Skeletal muscle cell (primary cell): Measurements from ENCODE around the gene ATG10.
"Not testable (repeated sequence)": the region's sequence is repeated elsewhere in the genome, so short reads cannot be mapped to it uniquely, and the experiment has no call there.

Experiments used
- DNase-seq: peaks from one replicate; pipeline ENCODE4 v3.0.0-alpha.2; 2010; ENCODE audit warnings: low read depth
- H3K4me3 ChIP-seq: 2 replicates; pipeline ENCODE4 v1.5.1; 2011; ENCODE audit warnings: low read depth, mild to moderate bottlenecking, control low read depth, low read length, moderate library complexity

The ATG10 gene

DNA sequence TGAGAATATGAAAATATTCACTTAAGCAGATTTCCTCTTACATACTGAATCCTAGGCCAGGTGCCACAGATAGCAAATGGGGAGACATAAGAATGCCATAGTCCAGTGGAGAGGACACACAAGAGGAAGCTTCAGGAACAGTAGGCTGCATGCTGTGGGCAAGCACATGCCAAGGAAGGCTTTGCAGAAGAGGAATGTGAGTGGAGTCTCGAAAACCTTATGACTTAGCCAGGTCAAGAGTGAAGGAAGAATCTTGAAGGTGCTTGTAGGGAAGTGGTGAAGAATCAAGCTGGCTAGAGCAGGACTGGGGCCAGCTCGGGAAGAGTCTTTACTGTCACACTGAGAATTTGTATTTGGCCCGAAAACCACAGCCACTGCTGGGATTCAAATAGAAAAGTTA lies 285.9 kb downstream of the ATG10 start:
- H3K4me3 ChIP-seq = no peak overlapping the region
- no peak for DNase-seq

DNA sequence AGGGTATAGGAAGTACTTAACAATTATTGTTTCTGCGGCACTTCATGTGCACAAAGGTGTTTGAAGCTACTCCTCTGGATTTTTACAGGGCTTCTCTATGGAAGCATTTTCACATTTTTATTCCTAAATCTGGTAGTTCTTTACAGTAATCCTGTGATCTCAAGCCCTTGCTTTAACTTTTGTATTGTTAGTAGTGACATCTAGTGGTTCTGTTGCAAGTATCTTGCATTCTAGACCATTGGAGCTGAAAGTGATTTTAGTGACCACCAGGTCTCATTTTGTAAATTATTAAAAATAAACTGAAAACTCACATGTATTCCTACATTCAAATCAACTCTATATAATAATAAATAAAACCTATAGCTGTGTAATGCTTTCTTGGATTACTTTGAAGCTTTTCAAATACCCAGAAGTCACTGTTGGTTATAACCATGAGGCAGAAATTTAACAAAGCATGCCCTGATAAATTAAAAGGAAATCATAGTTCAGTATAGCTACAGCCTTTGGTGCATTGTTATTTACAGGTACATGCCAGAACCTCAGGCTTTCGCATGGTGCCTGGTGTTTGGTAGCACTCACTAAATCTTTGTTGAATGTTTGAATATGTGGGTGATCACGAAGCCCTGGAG lies 287.5 kb downstream of the ATG10 start:
- no peak for DNase-seq

DNA sequence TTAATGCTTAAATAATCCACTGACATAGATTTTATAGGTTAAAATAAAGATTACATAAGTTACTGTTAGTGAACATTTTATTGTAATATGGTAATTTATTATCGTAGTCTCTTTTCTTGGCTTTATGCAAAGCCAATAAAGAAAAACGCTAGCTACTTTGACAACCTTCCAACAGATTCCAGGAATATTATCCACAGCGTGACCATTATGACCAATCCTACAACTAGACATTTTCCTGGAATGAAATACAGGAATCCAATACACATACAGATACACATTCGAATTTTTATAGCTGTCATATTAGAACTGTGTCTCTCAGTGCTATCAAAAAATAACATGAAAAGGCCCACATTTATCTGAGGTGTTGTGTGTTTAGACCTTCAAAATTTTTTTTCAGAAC lies 293.2 kb downstream of the ATG10 start:
- DNase-seq = no peak
- H3K4me3 ChIP-seq = no peak overlapping the region

More for the DNA sequence above, 287.5 kb downstream of the ATG10 start:
- H3K4me3 ChIP-seq = no peak overlapping the region

DNA sequence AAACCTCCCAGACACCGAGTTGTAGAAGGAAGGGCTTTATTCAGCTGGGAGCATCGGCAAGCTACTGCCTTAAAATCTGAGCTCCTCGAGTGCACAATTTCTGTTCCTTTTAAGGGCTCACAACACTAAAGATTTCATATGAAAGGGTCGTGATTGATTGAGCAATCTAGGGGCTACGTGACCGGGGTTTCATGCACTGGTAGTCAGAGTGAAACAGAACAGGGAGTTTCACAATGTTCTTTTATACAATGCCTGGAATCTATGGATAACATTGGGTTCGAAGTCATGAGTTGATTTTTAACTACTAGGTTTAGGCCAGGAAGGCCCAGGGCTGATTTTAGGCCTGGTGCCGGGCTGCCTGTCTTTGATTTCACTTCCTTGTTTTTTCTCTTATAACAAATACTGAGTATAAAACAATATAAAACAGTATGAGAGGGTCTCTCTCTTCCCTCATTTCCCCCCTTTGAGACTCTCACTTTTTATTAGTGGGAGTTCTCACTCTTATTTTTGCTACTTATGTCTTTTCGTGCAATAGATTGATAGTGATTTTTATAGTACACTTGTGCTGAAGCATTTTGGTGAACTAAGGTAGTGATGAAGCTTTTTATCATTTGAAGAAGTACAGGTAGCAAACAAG lies 295.6 kb downstream of the ATG10 start:
- not testable (repeated sequence) for H3K4me3 ChIP-seq, DNase-seq

DNA sequence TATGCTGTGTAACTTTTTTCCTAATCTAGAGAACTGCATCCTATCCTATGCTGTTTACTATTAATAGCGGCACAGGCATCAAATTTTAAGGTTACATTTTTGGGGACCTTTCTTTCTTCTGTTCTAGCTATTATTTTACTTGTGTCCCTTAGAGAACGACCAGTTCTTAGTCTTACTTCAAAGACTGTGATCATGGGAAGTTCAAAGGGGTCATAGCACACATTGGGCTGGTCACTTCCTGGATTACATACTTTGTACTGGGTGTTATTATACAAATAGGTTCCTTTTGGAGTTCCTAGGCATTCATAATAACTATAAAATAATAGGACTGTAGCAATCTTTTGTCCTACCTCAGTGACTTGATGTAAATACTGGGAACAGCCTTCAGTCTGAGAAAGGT lies 297.5 kb downstream of the ATG10 start:
- not testable (repeated sequence) for DNase-seq, H3K4me3 ChIP-seq

DNA sequence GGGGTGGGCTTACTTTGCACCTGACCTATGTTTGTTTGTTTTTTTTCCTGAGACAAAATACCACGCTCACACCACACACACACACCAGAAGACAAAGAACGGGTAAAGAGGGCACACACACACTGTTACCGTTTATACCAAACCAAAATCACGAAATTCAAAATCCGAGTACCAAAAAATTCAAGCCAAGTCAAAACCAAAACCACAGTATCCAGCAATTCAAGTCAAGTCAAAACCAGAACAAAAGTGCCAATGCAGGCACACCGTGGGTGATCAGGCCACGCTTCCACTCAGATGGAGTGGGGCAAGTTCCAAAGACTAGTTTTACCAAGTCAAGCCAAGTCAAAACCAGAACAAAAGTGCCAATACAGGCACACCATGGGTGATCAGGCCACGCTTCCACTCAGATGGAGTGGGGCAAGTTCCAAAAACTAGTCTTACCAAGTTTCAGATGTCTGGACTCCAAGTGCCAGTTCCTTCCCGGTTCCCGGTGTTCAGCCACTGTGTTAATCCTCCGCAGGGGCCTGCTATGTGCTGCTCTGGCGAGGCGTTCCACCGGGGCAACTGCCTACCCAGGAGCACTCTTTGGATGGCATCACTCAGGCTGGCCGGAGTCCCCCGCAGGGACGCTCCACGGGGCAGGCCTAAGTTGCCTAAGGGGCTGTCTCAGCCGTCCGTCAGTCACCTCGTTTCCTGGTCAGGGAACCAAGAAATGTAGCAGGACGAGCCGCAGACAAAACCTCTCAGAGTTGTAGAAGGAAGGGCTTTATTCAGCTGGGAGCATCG lies 300.9 kb downstream of the ATG10 start:
- DNase-seq, H3K4me3 ChIP-seq: not testable (repeated sequence)

DNA sequence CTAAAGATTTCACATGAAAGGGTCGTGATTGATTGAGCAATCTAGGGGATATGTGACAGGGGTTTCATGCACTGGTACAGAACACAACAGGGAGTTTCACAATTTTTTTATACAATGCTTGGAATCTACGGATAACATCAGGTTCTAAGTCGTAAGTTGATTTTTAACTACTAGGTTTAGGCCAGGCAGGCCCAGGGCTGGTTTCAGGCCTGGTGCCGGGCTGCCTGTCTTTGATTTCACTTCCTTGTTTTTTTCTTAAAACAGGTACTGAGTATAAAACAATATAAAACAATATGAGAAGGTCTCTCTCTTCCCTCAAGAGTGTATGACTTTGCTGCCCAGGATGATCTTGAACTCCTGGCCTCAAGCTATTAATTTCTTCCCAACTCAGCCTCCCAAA lies 301.6 kb downstream of the ATG10 start:
- not testable (repeated sequence) for DNase-seq, H3K4me3 ChIP-seq

DNA sequence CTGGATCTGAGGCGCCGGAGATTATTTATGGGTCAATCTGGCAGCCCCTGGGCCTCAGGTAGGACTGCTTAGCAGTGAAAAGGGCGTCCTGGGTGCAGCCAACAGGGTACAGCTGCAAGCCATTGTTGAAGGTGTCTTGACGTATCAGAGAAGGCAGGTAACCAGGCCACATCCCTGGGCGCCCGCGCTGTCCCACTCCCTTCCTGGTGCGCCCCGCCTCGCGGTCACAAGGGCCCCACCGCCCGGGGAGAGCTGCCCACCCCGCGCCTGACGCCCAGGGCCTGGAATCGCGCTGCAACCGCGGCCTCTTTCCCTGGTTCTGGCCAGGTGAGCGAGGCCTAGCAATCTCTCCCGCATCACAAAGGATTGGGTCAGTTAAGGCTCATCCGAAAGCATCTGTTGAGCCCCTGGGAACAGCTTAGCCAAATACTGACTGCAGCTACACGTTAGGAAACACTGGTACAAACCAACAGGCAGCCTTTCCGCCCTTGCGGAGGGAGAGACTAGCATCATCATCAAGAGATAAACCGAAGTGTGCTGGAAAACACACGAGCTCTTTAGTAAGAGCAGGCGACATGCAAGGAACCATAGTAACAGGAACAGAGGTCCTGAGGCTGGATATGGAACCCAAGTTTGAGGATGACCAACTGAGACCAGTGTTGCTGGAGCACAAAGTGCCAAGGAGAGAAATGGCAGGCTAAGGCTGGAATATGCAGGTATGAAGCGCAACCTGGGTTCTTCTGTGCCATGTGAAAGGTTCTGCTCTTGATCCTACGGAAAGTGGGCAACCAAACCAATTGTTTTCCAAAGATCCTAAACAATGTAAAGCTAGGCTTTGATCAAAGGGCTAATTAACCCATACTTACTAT lies 302.8 kb downstream of the ATG10 start:
- DNase-seq = no peak
- no peak overlapping the region for H3K4me3 ChIP-seq

DNA sequence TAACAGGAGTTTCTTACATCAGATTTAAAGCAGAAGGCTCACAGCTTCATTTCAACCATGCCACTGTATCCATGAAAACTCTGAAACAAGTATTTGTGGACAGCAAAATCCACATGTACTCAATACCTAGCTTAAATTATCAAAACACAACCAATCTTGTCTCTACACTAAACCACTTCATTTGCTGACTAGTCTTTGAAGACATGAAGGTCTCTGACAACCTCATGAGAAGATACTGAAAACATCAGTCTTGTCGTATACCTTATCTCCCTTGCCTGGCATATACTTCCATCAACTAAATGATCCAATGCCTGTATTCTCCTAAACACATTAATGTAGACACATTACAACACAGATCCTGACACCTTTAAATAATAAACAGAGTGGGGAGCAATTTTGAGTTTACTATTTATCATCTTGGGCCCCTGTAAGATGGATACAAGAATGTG lies 303.4 kb downstream of the ATG10 start:
- H3K4me3 ChIP-seq = no peak overlapping the region
- no peak for DNase-seq

DNA sequence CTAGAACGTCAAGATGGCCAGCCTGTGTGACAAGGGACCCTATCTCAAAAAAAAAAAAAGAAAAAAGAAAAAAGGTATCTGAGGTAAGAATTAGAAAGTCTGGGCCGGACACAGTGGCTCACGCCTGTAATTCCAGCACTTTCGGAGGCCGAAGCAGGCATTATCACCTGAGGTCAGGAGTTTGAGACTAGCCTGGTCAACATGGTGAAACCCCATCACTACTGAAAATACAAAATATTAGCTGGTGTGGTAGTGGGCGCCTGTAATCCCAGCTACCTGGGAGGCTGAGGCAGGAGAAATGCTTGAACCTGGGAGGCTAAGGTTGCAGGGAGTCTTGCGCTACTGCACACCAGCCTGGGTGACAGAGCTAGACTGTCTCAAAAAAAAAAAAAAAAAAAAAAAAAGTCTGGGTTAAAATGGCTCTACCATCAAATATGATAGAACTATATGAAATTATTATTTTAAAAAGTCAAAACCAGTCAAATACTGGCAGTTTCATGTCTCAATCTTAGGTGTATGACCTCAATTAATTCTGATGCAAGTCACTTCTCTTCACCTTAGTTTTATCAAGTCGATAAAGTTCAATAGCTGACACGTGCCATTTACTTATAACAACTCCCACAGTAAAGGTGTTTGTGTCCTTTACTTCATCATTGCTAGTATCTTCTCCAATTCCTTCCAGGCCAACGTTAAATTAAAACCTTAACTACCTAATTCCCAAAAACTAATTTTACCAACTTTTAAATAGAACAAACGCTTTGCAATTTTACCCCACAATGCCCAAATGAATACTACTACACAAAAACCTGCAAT lies 305.2 kb downstream of the ATG10 start:
- no peak for DNase-seq
- peak overlapping the region; percentile 97 for H3K4me3 ChIP-seq

DNA sequence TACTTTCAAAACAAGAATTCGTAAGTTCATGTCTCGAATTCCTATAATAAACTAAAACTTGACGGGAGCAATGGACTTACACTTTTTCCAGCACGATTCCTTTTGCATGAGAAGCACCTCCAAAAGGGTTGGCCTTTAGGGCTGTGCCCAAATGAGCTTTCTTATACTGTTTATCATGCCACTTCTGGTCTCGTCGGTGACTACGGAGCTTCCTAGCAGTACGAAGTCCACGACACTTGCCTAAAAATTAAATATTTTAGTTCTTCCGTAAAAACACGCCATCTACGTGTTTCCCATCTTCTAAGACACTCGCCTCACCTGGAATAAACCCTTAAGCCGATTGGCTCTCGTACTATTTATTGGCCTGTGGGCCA lies 305.8 kb downstream of the ATG10 start:
- peak overlapping the region; percentile 97 for H3K4me3 ChIP-seq
- no peak for DNase-seq

DNA sequence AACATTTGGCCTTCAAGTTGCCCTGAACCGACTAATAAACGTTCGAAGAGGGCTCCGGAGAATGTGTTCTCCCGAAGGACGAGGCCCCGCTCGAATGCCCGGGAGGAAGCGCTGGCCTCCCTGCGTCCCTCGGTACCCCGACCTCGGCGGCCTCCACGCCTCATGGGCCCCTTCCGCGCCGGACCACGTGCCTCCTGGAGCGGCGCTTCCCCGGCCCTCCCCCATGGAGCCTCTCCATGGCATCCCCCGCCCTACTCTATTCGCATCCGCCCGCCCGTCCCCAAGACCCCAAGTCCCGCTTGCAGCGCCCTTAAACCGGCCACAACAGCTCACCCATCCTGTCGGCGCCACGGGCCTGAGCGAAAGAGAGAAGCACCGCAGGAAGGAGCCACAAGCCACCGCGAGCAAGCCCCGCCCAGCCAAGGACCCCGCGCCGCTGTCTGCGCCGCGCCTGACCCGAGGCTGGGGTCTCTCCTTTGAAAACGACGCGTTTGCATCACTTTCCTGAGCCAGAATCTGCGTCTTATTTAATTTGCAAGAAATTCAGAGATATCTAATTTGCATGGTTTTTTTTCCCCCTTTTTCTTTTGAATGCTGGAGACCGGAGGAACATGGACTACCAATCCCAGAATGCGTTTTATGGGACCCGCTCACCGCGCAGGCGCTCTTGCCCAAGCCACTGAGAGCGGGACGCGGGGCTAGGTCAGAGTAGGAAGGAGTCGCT lies 306.3 kb downstream of the ATG10 start, which contains the start of gene RPS23:
Gene RPS23, minus strand, starts transcription at position 368 of the 724 bp plus-strand sequence. Its CDS starts 31 bp downstream, at position 337.
- peak; percentile 66 for DNase-seq
- H3K4me3 ChIP-seq = peak within 1 kb of the TSS; percentile 97

DNA sequence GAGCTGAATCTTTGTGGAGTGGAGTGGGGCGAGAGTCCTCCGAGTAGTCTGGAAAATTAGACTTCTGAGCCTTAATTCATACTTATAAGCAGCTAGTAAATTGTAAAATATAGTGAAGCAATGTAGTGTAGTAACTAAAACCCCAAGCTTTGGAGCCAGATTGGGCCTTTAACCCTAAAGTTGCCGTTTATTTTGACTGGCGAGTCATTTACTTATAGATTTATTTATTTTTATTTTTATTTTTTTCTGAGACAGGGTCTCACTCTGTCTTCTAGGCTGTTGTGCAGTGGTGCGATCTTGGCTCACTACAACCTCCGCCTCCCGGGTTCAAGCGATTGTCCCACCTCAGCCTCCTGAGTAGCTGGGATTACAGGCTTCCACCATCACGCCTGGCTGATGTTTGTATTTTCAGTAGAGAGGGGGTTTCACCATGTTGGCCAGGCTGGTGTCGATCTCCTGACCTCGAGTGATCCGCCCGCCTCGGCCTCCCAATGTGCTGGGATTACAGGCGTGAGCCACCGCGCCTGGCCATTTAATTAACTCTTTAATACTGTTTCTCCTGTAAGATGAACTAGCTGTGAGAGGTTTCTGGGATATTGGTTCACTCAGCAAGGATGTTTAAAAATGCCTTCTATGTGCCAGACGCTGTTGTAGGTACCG lies 307.0 kb downstream of the ATG10 start:
- no peak for DNase-seq
- H3K4me3 ChIP-seq = peak overlapping the region; percentile 97

DNA sequence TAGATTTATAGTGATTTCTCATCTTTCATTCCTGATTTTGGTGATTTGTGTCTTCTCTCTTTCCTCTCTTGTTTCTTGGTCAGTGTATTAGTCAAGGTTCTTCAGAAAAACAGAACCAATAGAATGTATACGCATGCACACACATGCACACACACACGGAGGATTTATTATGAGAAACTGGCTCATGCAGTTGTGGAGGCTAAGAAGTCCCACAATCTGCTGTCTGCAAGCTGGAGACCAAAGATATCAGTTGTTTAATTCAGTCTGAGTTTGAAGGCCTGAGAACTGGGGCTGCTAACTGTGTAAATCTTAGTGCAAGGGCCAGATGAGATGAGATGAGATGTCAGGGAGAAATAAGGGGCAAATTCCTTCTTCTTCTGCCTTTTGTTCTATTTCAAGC lies 312.1 kb downstream of the ATG10 start:
- H3K4me3 ChIP-seq = no peak overlapping the region
- DNase-seq = no peak

DNA sequence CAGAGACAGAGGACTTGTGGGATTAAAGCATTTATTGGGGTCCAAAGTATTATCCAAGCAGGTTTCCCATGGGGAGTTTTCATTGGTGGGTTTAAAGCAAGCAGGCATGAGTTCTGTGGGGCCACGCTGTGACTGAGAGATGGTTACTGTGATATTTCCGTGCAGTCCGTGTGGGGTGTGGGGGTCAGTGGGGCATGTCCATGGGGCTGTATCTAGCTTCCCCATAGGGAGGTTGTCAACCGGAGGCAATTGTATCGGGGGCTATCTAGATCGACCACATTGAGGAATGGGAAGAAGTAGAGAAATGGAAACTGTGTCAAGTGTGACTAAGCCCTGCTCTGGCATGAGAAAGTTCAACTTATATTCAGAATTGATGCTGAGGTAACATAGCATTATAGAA lies 313.4 kb downstream of the ATG10 start:
- no peak for DNase-seq
- no peak overlapping the region for H3K4me3 ChIP-seq

DNA sequence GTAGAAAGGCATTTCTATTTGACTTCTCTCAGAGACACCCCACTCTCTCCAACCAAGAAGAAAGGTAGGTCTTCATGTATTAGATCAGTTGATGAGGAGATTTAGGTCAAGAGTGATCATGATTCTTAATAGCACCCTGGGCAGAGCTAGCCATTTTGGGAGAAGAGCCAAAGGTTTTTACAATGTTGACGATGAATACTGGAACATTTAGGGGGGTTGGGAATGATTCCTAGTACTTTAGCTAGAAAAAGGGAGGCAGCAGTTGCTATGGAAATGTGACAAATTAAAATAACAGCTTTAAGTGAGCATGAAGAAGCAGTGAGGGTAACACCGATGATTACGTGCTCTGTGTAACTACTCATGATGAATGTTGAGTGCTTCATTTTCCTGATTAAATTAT lies 315.8 kb downstream of the ATG10 start:
- H3K4me3 ChIP-seq = no peak overlapping the region
- no peak for DNase-seq

DNA sequence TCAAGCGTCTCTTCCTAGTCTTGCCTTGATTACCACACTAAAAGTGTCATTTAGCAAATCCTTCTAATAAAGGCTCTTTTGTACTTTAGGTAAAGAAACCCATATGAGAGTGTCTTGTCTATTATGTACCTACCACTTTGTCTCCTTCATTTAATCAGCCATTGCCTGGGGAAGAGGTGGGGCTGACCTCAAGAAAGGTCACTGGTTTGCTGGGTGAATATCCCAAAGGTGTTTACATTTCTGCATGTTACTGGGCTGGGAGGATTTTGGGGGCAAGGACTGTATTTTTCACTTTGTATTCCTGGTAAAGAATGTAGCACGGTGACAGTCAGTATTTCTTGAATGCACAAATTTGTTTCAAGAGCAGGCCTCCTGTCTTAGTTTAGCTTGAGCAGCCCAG lies 318.2 kb downstream of the ATG10 start:
- no peak overlapping the region for H3K4me3 ChIP-seq
- DNase-seq = no peak

DNA sequence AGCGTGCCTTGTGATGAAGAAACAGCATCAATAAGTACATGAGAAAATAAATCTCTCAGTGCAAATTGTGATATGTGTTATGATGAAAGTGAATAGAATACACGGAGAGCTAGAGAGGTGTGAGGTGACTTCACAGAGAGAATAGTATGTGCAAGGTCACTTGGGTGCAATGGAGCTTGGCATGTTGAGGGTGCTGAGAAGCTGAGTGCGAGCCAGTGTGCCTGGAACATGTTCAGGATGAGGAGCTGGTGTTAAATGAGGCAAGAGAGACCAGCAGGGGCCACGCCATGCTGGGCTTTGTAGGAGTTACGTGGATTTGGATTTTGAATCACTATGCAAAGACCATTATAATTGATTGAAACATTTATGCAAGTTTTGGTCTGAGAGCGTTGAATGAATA lies 319.1 kb downstream of the ATG10 start:
- no peak overlapping the region for H3K4me3 ChIP-seq
- no peak for DNase-seq
